Right forelimb (tissue), 1 donor: Measurements from ENCODE around the gene RNU5D-1.
"Not testable (repeated sequence)": the region's sequence is repeated elsewhere in the genome, so short reads cannot be mapped to it uniquely, and the experiment has no call there.

Experiments
- DNase-seq: peaks from one replicate; pipeline ENCODE4 v3.0.0-alpha.2; 2018

The RNU5D-1 gene

GRCh38 chr1:44724955-44725698 is 5.8 kb downstream of the RNU5D-1 start:
- no peak for DNase-seq

- DNase-seq, result no peak
Measured at GRCh38 chr1:44724296-44724954, 6.5 kb downstream of the RNU5D-1 start.

- no peak for DNase-seq
Measured at GRCh38 chr1:44723496-44724295, 7.3 kb downstream of the RNU5D-1 start.

GRCh38 chr1:44723064-44723463 is 7.9 kb downstream of the RNU5D-1 start:
- no peak for DNase-seq

- DNase-seq, result no peak
Measured at GRCh38 chr1:44721485-44722361, 9.2 kb downstream of the RNU5D-1 start.

GRCh38 chr1:44720281-44720680 is 10.7 kb downstream of the RNU5D-1 start:
- DNase-seq, result no peak

- no peak for DNase-seq
Measured at GRCh38 chr1:44719318-44719717, 11.7 kb downstream of the RNU5D-1 start.

GRCh38 chr1:44718091-44718490 is 12.9 kb downstream of the RNU5D-1 start:
- no peak for DNase-seq

GRCh38 chr1:44717653-44718052 is 13.3 kb downstream of the RNU5D-1 start:
- no peak for DNase-seq

- no peak for DNase-seq
Measured at GRCh38 chr1:44717156-44717555, 13.8 kb downstream of the RNU5D-1 start.

- peak; percentile 63 for DNase-seq
Measured at GRCh38 chr1:44714944-44715571, 15.9 kb downstream of the RNU5D-1 start.

- no peak for DNase-seq
Measured at GRCh38 chr1:44714532-44714931, 16.4 kb downstream of the RNU5D-1 start.

- DNase-seq, result no peak
Measured at GRCh38 chr1:44713321-44713781, 17.6 kb downstream of the RNU5D-1 start.

GRCh38 chr1:44707959-44708831 is 22.8 kb downstream of the RNU5D-1 start:
- DNase-seq, result no peak

- DNase-seq, result no peak
Measured at GRCh38 chr1:44707112-44707881, 23.7 kb downstream of the RNU5D-1 start.

- no peak for DNase-seq
Measured at GRCh38 chr1:44705938-44706337, 25.0 kb downstream of the RNU5D-1 start.

- DNase-seq, result no peak
Measured at GRCh38 chr1:44705470-44705869, 25.5 kb downstream of the RNU5D-1 start.

- DNase-seq, result no peak
Measured at GRCh38 chr1:44701141-44701573, 29.8 kb downstream of the RNU5D-1 start.

- no peak for DNase-seq
Measured at GRCh38 chr1:44700573-44700972, 30.4 kb downstream of the RNU5D-1 start.

- DNase-seq, result not testable (repeated sequence)
Measured at GRCh38 chr1:44699375-44699774, 31.6 kb downstream of the RNU5D-1 start.
